ACC112 (cell line): ENCODE measurements around the gene PARP3.

Experiments used
- H2AFZ ChIP-seq: fragments of 200-600 bp; sonication (generic); one replicate; pipeline ENCODE4 v1.6.0; 2017; ENCODE audit warnings: antibody characterized with exemption, low read length; ENCODE audit not compliant: unreplicated experiment
- H3K27ac ChIP-seq: fragments of 200-600 bp; sonication (generic); 2 replicates; pipeline ENCODE4 v1.5.1; 2014; ENCODE audit warnings: low read depth, mild to moderate bottlenecking, antibody characterized with exemption, low read length, moderate library complexity
- H3K27me3 ChIP-seq: fragments of 200-600 bp; sonication (generic); 2 replicates; pipeline ENCODE4 v1.6.1; 2014; ENCODE audit warnings: mild to moderate bottlenecking, antibody characterized with exemption, low read length, moderate library complexity, mixed read lengths; ENCODE audit not compliant: insufficient read depth
- H3K36me3 ChIP-seq: fragments of 200-600 bp; sonication (generic); 2 replicates; pipeline ENCODE4 v1.6.1; 2016; ENCODE audit warnings: mild to moderate bottlenecking, antibody characterized with exemption, low read length, moderate library complexity, mixed read lengths; ENCODE audit not compliant: insufficient read depth
- H3K4me1 ChIP-seq: fragments of 200-600 bp; sonication (generic); one replicate; pipeline ENCODE4 v1.6.1; 2016; ENCODE audit warnings: low read length, mixed read lengths; ENCODE audit not compliant: insufficient read depth, unreplicated experiment, control insufficient read depth
- H3K4me3 ChIP-seq: fragments of 200-600 bp; sonication (generic); 2 replicates; pipeline ENCODE4 v1.5.1; 2014; ENCODE audit warnings: mild to moderate bottlenecking, low read depth, low read length
- H3K79me2 ChIP-seq: fragments of 200-600 bp; sonication (generic); one replicate; pipeline ENCODE4 v1.6.0; 2016; ENCODE audit warnings: low read length; ENCODE audit not compliant: control insufficient read depth, unreplicated experiment, insufficient read depth

Gene PARP3

DNA sequence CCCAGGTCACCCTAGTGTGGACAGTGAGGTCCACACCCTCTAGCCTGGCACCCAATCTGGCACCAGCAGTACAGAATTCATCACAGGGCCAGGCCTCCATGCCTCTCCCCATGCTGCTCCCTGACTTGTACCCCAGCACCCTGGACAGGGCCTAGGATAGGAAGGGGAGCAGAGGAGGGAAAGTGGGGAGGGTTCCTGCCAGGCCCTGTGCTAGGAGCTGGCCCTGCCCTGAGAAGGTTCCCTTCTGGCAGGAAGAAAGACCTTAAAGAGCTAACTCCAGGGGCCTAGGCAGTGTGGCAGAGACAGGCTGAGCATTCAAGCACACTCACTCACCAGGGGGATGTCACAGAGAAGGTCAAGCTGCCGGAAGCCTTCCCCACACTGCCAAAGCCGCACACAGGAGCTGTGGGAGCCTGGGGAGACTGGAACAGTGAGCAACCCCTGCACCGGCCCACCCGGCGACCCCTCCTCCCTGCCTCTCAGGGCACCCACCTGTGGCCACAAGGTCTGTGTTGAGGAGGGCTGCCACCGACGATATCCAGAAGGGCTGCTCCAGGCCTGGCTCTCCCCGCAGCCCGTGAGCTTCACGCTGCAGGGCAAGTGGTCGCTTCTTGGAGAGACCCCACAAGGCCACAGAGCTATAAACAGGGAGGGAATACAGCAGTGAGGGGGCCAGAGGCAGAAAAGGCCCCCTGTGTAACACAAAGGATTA lies 7.9 kb upstream of the PARP3 start:
- Histone ChIP-seq H3K79me2 (peaks cover 4% of the 10 kb centered on the region), H2AFZ (no peak overlapping the region), H3K27ac (no peak overlapping the region), H3K27me3 (no peaks in the 10 kb centered on the region), H3K4me1 (no peaks in the 10 kb centered on the region), H3K36me3 (peaks cover 3% of the 10 kb centered on the region; the same call in 1 of the 2 replicates), H3K4me3 (no peak overlapping the region)

GRCh38 chr3:51934991-51935885 lies 6.9 kb upstream of the PARP3 start:
- Histone ChIP-seq H3K4me3 (no peak overlapping the region), H3K79me2 (peaks cover 6% of the 10 kb centered on the region), H3K4me1 (no peaks in the 10 kb centered on the region), H3K27ac (no peak overlapping the region), H3K27me3 (no peaks in the 10 kb centered on the region), H2AFZ (no peak overlapping the region), H3K36me3 (peaks cover 3% of the 10 kb centered on the region; the same call in 1 of the 2 replicates)

- H3K36me3 ChIP-seq = peaks cover 3% of the 10 kb centered on the region; the same call in 1 of the 2 replicates
- no peaks in the 10 kb centered on the region for H3K4me1 ChIP-seq
- no peak overlapping the region for H3K4me3 ChIP-seq
- H3K79me2 ChIP-seq = peaks cover 15% of the 10 kb centered on the region
- H2AFZ ChIP-seq = no peak overlapping the region
- H3K27me3 ChIP-seq = no peaks in the 10 kb centered on the region
- no peak overlapping the region for H3K27ac ChIP-seq
These were observed 6.0 kb upstream of the PARP3 start for GRCh38 chr3:51935886-51936755.

DNA sequence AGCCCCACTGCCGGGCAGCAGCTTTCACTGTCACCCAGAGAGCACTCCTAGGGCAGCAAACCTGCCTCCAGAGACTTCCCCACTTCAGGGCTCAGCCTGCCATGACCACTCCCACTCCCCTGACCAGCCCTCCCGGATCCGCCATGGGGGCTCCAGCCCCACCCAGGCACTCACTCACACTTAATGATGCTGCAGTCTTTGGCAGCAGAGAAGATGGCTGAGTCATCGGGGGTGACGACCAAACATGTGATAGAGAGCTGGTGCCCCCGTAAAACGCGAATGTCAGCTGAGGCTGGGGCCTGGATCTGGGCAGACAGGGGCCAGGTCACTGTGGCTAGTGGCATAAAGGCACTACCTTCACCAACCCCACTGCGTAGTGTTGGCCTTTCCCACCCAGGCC lies 5.1 kb upstream of the PARP3 start:
- Histone ChIP-seq H3K27me3 (no peaks in the 10 kb centered on the region), H3K36me3 (peaks cover 3% of the 10 kb centered on the region; the same call in 1 of the 2 replicates), H3K79me2 (peaks cover 19% of the 10 kb centered on the region), H2AFZ (no peak overlapping the region), H3K4me3 (no peak overlapping the region), H3K4me1 (no peaks in the 10 kb centered on the region), H3K27ac (no peak overlapping the region)

- H3K27ac ChIP-seq = no peak overlapping the region
- peaks cover 19% of the 10 kb centered on the region for H3K79me2 ChIP-seq
- H3K27me3 ChIP-seq = no peaks in the 10 kb centered on the region
- H3K4me1 ChIP-seq = peaks cover 5% of the 10 kb centered on the region
- H2AFZ ChIP-seq = no peak overlapping the region
- peaks cover 3% of the 10 kb centered on the region; the same call in 1 of the 2 replicates for H3K36me3 ChIP-seq
- no peak overlapping the region for H3K4me3 ChIP-seq
These were observed 4.3 kb upstream of the PARP3 start for GRCh38 chr3:51937611-51938450.

DNA sequence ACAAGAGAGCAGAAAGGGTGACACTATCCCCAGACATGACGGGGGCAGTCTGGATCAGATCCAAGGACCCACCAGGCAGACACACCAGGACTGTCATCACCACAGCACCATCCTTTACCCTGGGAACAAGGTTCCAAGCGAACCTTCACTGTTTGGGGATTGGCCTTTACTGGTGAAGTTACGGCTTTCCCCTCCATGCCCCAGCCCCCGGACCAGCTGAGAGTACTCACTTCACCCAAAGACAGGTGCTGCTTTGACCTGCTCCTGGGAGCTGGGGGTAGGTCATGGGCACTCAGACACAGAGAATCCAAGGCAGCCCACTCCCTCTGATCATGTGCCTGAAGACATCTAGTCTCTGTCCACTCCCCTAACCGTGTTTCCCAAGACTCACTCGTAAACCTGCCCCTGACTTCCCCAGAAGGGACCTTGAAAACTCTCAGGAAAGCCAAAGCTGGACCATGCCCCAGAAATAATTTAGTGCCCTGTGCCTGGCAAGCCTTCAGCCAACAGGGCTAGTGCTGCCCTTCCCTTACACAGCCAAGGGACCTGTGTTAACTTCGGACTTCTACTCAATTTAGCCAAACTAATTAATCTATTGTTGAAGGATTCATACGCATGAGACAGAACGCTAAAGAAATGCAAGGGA lies 3.3 kb upstream of the PARP3 start:
- no peaks in the 10 kb centered on the region for H3K27me3 ChIP-seq
- H3K4me1 ChIP-seq = peaks cover 12% of the 10 kb centered on the region
- no peak overlapping the region for H3K27ac ChIP-seq
- no peak overlapping the region for H2AFZ ChIP-seq
- H3K79me2 ChIP-seq = peaks cover 19% of the 10 kb centered on the region
- peaks cover 3% of the 10 kb centered on the region; the same call in 1 of the 2 replicates for H3K36me3 ChIP-seq
- no peak overlapping the region for H3K4me3 ChIP-seq

DNA sequence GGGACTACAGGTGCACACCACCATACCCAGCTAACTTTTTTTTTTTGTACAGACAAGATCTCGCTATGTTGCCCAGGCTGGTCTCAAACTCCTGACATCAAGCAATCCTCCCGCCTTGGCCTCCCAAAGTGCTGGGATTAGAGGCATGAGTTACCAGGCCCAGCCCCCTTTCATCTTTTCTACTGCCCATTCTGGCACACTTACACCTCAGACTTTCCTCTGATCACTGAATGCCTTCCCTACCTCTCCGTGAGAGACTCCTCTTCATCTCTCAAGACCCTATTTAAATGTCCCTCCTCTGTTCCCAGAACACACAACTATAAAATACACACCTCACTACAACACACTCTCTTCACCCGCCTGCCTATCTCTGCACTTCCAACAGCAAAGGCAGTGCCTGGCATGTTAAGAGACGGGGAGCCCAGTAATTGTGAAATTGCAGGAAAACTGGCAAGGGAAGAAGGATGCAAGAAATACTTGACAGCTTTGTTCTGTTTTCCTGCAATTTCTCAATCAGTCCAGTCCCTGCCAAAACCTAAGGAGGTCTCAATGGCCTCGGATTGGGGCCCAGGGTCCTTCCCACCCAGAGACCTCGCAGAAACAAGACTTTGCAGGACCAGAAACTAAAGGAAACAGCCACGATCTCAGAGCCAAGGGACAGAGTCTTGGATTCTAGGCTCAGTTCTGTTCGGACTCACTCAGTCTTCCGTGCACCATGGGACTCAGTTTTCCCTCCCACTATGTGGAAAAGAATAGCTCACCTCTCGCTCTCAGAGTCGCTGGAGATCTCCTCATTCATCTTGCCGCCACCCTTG lies 1.3 kb upstream of the PARP3 start:
- Histone ChIP-seq H3K36me3 (peaks cover 3% of the 10 kb centered on the region; the same call in 1 of the 2 replicates), H3K79me2 (peaks cover 19% of the 10 kb centered on the region), H3K4me3 (peak overlapping the region; percentile 81), H3K27me3 (no peaks in the 10 kb centered on the region), H3K27ac (no peak overlapping the region), H2AFZ (peak overlapping the region; percentile 9), H3K4me1 (peaks cover 12% of the 10 kb centered on the region)

DNA sequence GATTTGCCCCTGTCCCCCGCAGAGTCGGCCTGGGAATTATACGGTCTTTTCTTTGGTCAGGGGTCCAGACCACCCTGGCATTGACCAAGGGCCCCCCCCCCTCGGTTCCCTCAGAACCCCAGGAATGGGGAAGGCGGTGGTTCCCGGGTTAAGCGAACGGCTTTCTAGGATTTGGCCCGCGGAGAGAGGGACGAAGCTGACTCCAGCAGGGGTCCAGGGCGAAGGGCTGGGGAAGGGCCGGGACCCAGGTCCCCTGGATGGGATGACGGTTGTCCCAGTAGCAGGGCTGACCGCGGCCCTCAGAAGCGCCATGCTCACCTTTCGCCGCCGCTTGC lies 733 bp upstream of the PARP3 start:
- Histone ChIP-seq H2AFZ (peak overlapping the region; percentile 24), H3K4me1 (peaks cover 12% of the 10 kb centered on the region), H3K27ac (no peak overlapping the region), H3K36me3 (peaks cover 3% of the 10 kb centered on the region; the same call in 1 of the 2 replicates), H3K79me2 (peaks cover 19% of the 10 kb centered on the region), H3K27me3 (no peaks in the 10 kb centered on the region), H3K4me3 (peak overlapping the region; percentile 81)
